HG03060 (cell line): ENCODE measurements around the gene ARL16.
"Not testable (repeated sequence)": the region's sequence is repeated elsewhere in the genome, so short reads cannot be mapped to it uniquely, and the experiment has no call there.

Source experiments
- ATAC-seq: cut with Tn5 transposase; IDR thresholded peaks from one replicate; pipeline ENCODE4 v1.9.1; 2021; ENCODE audit warnings: low read depth, moderate number of reproducible peaks; ENCODE audit not compliant: unreplicated experiment

ARL16 gene

GRCh38 chr17:81696218-81696941 lies 12.8 kb upstream of the ARL16 start:
- no peak for ATAC-seq

- no peak for ATAC-seq
Measured at GRCh38 chr17:81695801-81696200, 12.2 kb upstream of the ARL16 start.

GRCh38 chr17:81695211-81695610 lies 11.6 kb upstream of the ARL16 start:
- ATAC-seq: no peak

GRCh38 chr17:81694810-81695209 lies 11.2 kb upstream of the ARL16 start:
- no peak for ATAC-seq

- ATAC-seq: no peak
Measured at GRCh38 chr17:81693509-81694210, 10.1 kb upstream of the ARL16 start.

- ATAC-seq: no peak
Measured at GRCh38 chr17:81691608-81692007, 8.0 kb upstream of the ARL16 start.

- no peak for ATAC-seq
Measured at GRCh38 chr17:81691196-81691595, 7.6 kb upstream of the ARL16 start.

- ATAC-seq: no peak
Measured at GRCh38 chr17:81690549-81690948, 7.0 kb upstream of the ARL16 start.

- ATAC-seq: no peak
Measured at GRCh38 chr17:81690066-81690465, 6.5 kb upstream of the ARL16 start.

- ATAC-seq: no peak
Measured at GRCh38 chr17:81688616-81689015, 5.0 kb upstream of the ARL16 start.

- no peak for ATAC-seq
Measured at GRCh38 chr17:81687770-81688541, 4.4 kb upstream of the ARL16 start.

- no peak for ATAC-seq
Measured at GRCh38 chr17:81686614-81687013, 3.0 kb upstream of the ARL16 start.

GRCh38 chr17:81685108-81685507 lies 1.5 kb upstream of the ARL16 start:
- ATAC-seq: no peak

GRCh38 chr17:81684442-81684911 lies 880 bp upstream of the ARL16 start:
- no peak for ATAC-seq

GRCh38 chr17:81683208-81683583 lies 401 bp downstream of the ARL16 start:
- ATAC-seq: no peak

- no peak for ATAC-seq
Measured at GRCh38 chr17:81682565-81683207, 911 bp downstream of the ARL16 start.

GRCh38 chr17:81681672-81682071 lies 1.9 kb downstream of the ARL16 start:
- no peak for ATAC-seq

GRCh38 chr17:81680150-81680549 lies 3.4 kb downstream of the ARL16 start:
- no peak for ATAC-seq

- no peak for ATAC-seq
Measured at GRCh38 chr17:81676906-81677305, 6.7 kb downstream of the ARL16 start.

GRCh38 chr17:81675515-81676221 lies 7.9 kb downstream of the ARL16 start:
- not testable (repeated sequence) for ATAC-seq
